SK-N-SH treated with all-trans-retinoic acid at 6 μM for 48 hours (cell line): ENCODE results near the gene DDX3X.
"Not testable (repeated sequence)": the region's sequence is repeated elsewhere in the genome, so short reads cannot be mapped to it uniquely, and the experiment has no call there.

Source experiments
- ATAC-seq: fragments of 200-7000 bp; cut with Tn5 transposase; 3 replicates; pipeline ENCODE4 v1.9.1; 2020; ENCODE audit warnings: mild to moderate bottlenecking, moderate library complexity
- ARNTL ChIP-seq: fragments of 450-650 bp; formaldehyde crosslinking; IDR thresholded peaks from 2 replicates; pipeline ENCODE4 v1.5.0; 2020; ENCODE audit warnings: low read depth, mild to moderate bottlenecking, moderate library complexity, borderline replicate concordance
- BACH2 ChIP-seq: fragments of 250-450 bp; sonication (Bioruptor Pico); IDR thresholded peaks from 2 replicates; pipeline ENCODE4 v1.9.0; 2021; ENCODE audit warnings: mild to moderate bottlenecking, borderline replicate concordance
- CSDC2 ChIP-seq: fragments of 250-450 bp; sonication (Bioruptor Pico); IDR thresholded peaks from 2 replicates; pipeline ENCODE4 v1.5.0; 2020; ENCODE audit warnings: mild to moderate bottlenecking, moderate library complexity
- GLIS3 ChIP-seq: fragments of 250-450 bp; sonication (Bioruptor Pico); IDR thresholded peaks from 2 replicates; pipeline ENCODE4 v1.5.0; 2020; ENCODE audit warnings: mild to moderate bottlenecking, moderate library complexity
- ISL1 ChIP-seq: fragments of 250-450 bp; sonication (Bioruptor Pico); IDR thresholded peaks from 2 replicates; pipeline ENCODE4 v2.1.2; 2022; ENCODE audit warnings: mild to moderate bottlenecking, moderate library complexity
- OSR1 ChIP-seq: fragments of 250-450 bp; sonication (Bioruptor Pico); IDR thresholded peaks from 2 replicates; pipeline ENCODE4 v1.8.0; 2022; ENCODE audit warnings: moderate library complexity, mild to moderate bottlenecking, inconsistent platforms
- PATZ1 ChIP-seq: fragments of 250-450 bp; sonication (Bioruptor Pico); IDR thresholded peaks from 2 replicates; pipeline ENCODE4 v1.8.0; 2020; ENCODE audit warnings: mild to moderate bottlenecking, moderate library complexity, borderline replicate concordance
- POU6F1 ChIP-seq: fragments of 250-450 bp; sonication (Bioruptor Pico); IDR thresholded peaks from 2 replicates; pipeline ENCODE4 v1.8.0; 2021; ENCODE audit warnings: low read depth, mild to moderate bottlenecking, moderate library complexity, borderline replicate concordance
- RARB ChIP-seq: fragments of 250-450 bp; sonication (Bioruptor Pico); IDR thresholded peaks from 2 replicates; pipeline ENCODE4 v1.8.0; 2021; ENCODE audit warnings: mild to moderate bottlenecking, moderate library complexity
- TCF4 ChIP-seq: fragments of 250-450 bp; sonication (Bioruptor Pico); IDR thresholded peaks from 2 replicates; pipeline ENCODE4 v1.8.0; 2021; ENCODE audit warnings: mild to moderate bottlenecking, moderate library complexity, borderline replicate concordance
- ZFP3 ChIP-seq: fragments of 250-450 bp; sonication (Bioruptor Pico); IDR thresholded peaks from 2 replicates; pipeline ENCODE4 v1.5.0; 2020; ENCODE audit warnings: mild to moderate bottlenecking, moderate library complexity
- ZFP30 ChIP-seq: fragments of 450-650 bp; formaldehyde crosslinking; IDR thresholded peaks from 2 replicates; pipeline ENCODE4 v1.5.0; 2022; ENCODE audit warnings: mild to moderate bottlenecking, moderate library complexity
- ZNF565 ChIP-seq: fragments of 450-650 bp; formaldehyde crosslinking; conservative IDR thresholded peaks from 2 replicates; pipeline ENCODE4 v1.5.0; 2020; ENCODE audit warnings: low read depth, mild to moderate bottlenecking, moderate library complexity
- ZNF70 ChIP-seq: fragments of 450-650 bp; formaldehyde crosslinking; IDR thresholded peaks from 2 replicates; pipeline ENCODE4 v1.5.0; 2020; ENCODE audit warnings: mild to moderate bottlenecking, moderate library complexity
- ZNF8 ChIP-seq: fragments of 450-650 bp; formaldehyde crosslinking; IDR thresholded peaks from 2 replicates; pipeline ENCODE4 v1.5.0; 2020; ENCODE audit warnings: mild to moderate bottlenecking, moderate library complexity
- TF ChIP-seq, protein P1 (sequence below): fragments of 250-450 bp; sonication (Bioruptor Pico); IDR thresholded peaks from 2 replicates; pipeline ENCODE4 v1.5.0; 2020; ENCODE audit warnings: mild to moderate bottlenecking, moderate library complexity
- TF ChIP-seq, protein P2 (sequence below): fragments of 250-450 bp; sonication (Bioruptor Pico); IDR thresholded peaks from 2 replicates; pipeline ENCODE4 v1.5.1; 2020; ENCODE audit warnings: low read depth, mild to moderate bottlenecking, moderate library complexity

DDX3X gene

GRCh38 chrX:41312786-41313185 is 21.2 kb upstream of the DDX3X start (continued):
- TF ChIP-seq, protein P1, sequence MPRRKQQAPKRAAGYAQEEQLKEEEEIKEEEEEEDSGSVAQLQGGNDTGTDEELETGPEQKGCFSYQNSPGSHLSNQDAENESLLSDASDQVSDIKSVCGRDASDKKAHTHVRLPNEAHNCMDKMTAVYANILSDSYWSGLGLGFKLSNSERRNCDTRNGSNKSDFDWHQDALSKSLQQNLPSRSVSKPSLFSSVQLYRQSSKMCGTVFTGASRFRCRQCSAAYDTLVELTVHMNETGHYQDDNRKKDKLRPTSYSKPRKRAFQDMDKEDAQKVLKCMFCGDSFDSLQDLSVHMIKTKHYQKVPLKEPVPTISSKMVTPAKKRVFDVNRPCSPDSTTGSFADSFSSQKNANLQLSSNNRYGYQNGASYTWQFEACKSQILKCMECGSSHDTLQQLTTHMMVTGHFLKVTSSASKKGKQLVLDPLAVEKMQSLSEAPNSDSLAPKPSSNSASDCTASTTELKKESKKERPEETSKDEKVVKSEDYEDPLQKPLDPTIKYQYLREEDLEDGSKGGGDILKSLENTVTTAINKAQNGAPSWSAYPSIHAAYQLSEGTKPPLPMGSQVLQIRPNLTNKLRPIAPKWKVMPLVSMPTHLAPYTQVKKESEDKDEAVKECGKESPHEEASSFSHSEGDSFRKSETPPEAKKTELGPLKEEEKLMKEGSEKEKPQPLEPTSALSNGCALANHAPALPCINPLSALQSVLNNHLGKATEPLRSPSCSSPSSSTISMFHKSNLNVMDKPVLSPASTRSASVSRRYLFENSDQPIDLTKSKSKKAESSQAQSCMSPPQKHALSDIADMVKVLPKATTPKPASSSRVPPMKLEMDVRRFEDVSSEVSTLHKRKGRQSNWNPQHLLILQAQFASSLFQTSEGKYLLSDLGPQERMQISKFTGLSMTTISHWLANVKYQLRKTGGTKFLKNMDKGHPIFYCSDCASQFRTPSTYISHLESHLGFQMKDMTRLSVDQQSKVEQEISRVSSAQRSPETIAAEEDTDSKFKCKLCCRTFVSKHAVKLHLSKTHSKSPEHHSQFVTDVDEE (CRISPR knock-in tag) = no peak
- no peak for TF ChIP-seq GLIS3
- no peak for TF ChIP-seq PATZ1 (CRISPR knock-in tag)
- TF ChIP-seq ZFP3 (CRISPR knock-in tag) = no peak

- TF ChIP-seq BACH2 (CRISPR knock-in tag) (no peak), ZNF70 (no peak), CSDC2 (CRISPR knock-in tag) (no peak), TCF4 (CRISPR knock-in tag) (no peak)
- ATAC-seq = no peak
These were observed 20.5 kb upstream of the DDX3X start for GRCh38 chrX:41313419-41313818.

- no peak for ATAC-seq
These were observed 19.8 kb upstream of the DDX3X start for GRCh38 chrX:41314204-41314603.

DNA sequence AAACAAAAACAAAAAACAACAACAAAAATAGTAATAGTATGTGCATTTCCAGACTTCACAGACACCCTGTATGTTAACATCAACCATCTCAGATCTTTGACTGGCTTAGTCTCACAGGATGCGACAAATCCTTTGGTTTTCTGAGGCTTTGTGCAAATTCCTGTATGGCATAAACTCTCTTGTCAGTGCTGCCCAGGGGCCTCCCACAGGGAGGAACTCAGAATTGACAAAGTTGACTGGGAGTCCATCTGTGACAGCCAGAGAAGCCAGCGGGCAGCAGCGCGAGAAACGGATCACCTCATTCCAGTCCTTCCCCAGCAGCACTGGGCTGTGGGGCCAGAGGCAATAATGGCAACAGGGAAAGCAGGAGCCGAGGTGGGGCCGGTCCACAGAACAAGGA is 19.1 kb upstream of the DDX3X start:
- TF ChIP-seq ISL1 (CRISPR knock-in tag) (no peak), CSDC2 (CRISPR knock-in tag) (no peak), ZFP30 (CRISPR knock-in tag) (no peak), ZNF565 (CRISPR knock-in tag) (no peak), POU6F1 (no peak), TCF4 (CRISPR knock-in tag) (no peak), ZNF70 (no peak), ZFP3 (CRISPR knock-in tag) (no peak), OSR1 (no peak), ZNF8 (no peak), RARB (CRISPR knock-in tag) (no peak), BACH2 (CRISPR knock-in tag) (no peak)
- TF ChIP-seq, protein P2, sequence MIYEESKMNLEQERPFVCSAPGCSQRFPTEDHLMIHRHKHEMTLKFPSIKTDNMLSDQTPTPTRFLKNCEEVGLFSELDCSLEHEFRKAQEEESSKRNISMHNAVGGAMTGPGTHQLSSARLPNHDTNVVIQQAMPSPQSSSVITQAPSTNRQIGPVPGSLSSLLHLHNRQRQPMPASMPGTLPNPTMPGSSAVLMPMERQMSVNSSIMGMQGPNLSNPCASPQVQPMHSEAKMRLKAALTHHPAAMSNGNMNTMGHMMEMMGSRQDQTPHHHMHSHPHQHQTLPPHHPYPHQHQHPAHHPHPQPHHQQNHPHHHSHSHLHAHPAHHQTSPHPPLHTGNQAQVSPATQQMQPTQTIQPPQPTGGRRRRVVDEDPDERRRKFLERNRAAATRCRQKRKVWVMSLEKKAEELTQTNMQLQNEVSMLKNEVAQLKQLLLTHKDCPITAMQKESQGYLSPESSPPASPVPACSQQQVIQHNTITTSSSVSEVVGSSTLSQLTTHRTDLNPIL (CRISPR knock-in tag) = no peak
- ATAC-seq = no peak

More at GRCh38 chrX:41314204-41314603, 19.8 kb upstream of the DDX3X start:
- no peak for TF ChIP-seq ARNTL
- TF ChIP-seq, all 23 proteins: peak for 0

- not testable (repeated sequence) for ATAC-seq
These were observed 17.7 kb upstream of the DDX3X start for GRCh38 chrX:41316266-41316665.

GRCh38 chrX:41317477-41318208 is 16.3 kb upstream of the DDX3X start:
- ATAC-seq = no peak
- TF ChIP-seq CSDC2 (CRISPR knock-in tag) = no peak
